ENCODE measurements around the gene RNF39.
"Not testable (repeated sequence)": the region's sequence is repeated elsewhere in the genome, so short reads cannot be mapped to it uniquely, and the experiment has no call there.

RNF39 gene

GRCh38 chr6:30041221-30041620 lies 34.3 kb downstream of the RNF39 start:
- TF ChIP-seq EZH2phosphoT487 (conservative IDR thresholded peaks at IDR 0.05; ENCODE audit: low read length) (no peak), CTCF (IDR thresholded peaks at IDR 0.05; ENCODE audit: insufficient read depth, low read length, poor library complexity, severe bottlenecking) (no peak)
- H3K9me3 ChIP-seq (ENCODE audit: insufficient read depth, low read length): no peaks in the 10 kb centered on the region

GRCh38 chr6:30037182-30037788 lies 38.3 kb downstream of the RNF39 start:
- no peaks in the 10 kb centered on the region for H3K79me2 ChIP-seq (ENCODE audit: insufficient read depth, low read length)
- H4K20me1 ChIP-seq (ENCODE audit: low read depth, low read length): no peaks in the 10 kb centered on the region
- H3F3A ChIP-seq (ENCODE audit: insufficient read depth): no peaks in the 10 kb centered on the region
- TF ChIP-seq EZH2phosphoT487 (conservative IDR thresholded peaks at IDR 0.05; ENCODE audit: low read length) (no peak), CTCF (IDR thresholded peaks at IDR 0.05; ENCODE audit: insufficient read depth, low read length, poor library complexity, severe bottlenecking) (peak; percentile 66)
- no peaks in the 10 kb centered on the region; the same call in 1 of the 2 replicates for H3K36me3 ChIP-seq (ENCODE audit: low read length)
- H3K9me2 ChIP-seq (replicated peaks; ENCODE audit: insufficient read depth, low read length): no peaks in the 10 kb centered on the region
- H3K4me3 ChIP-seq (ENCODE audit: insufficient read depth, low read length, poor library complexity, severe bottlenecking): no peak overlapping the region
- no peak overlapping the region for H3K9ac ChIP-seq (ENCODE audit: low read length)
- H3K9me3 ChIP-seq (ENCODE audit: insufficient read depth, low read length): no peaks in the 10 kb centered on the region
- no peak overlapping the region for H3K27ac ChIP-seq (ENCODE audit: low read depth, low read length)
- no peak overlapping the region for H3K4me2 ChIP-seq (ENCODE audit: low read depth, low read length, poor library complexity, severe bottlenecking)
- H3K27me3 ChIP-seq (ENCODE audit: low read length): no peaks in the 10 kb centered on the region
- H2AFZ ChIP-seq (ENCODE audit: low read depth, low read length, severe bottlenecking): no peak overlapping the region

More at GRCh38 chr6:30041221-30041620, 34.3 kb downstream of the RNF39 start:
- Histone ChIP-seq H3K27me3 (ENCODE audit: low read length) (no peaks in the 10 kb centered on the region), H3K9ac (ENCODE audit: low read length) (no peak overlapping the region), H3K4me2 (ENCODE audit: low read depth, low read length, poor library complexity, severe bottlenecking) (no peak overlapping the region), H3K27ac (ENCODE audit: low read depth, low read length) (no peak overlapping the region), H4K20me1 (ENCODE audit: low read depth, low read length) (no peaks in the 10 kb centered on the region), H3K36me3 (ENCODE audit: low read length) (no peaks in the 10 kb centered on the region), H2AFZ (ENCODE audit: low read depth, low read length, severe bottlenecking) (no peak overlapping the region), H3K4me3 (ENCODE audit: insufficient read depth, low read length, poor library complexity, severe bottlenecking) (no peak overlapping the region), H3K9me2 (replicated peaks; ENCODE audit: insufficient read depth, low read length) (no peaks in the 10 kb centered on the region), H3F3A (ENCODE audit: insufficient read depth) (no peaks in the 10 kb centered on the region), H3K79me2 (ENCODE audit: insufficient read depth, low read length) (no peaks in the 10 kb centered on the region)

- Histone ChIP-seq H3K27me3 (ENCODE audit: low read length) (no peaks in the 10 kb centered on the region), H3F3A (ENCODE audit: insufficient read depth) (no peaks in the 10 kb centered on the region), H3K4me2 (ENCODE audit: low read depth, low read length, poor library complexity, severe bottlenecking) (no peak overlapping the region), H3K79me2 (ENCODE audit: insufficient read depth, low read length) (no peaks in the 10 kb centered on the region), H3K9me3 (ENCODE audit: insufficient read depth, low read length) (no peaks in the 10 kb centered on the region), H2AFZ (ENCODE audit: low read depth, low read length, severe bottlenecking) (no peak overlapping the region), H3K36me3 (ENCODE audit: low read length) (no peaks in the 10 kb centered on the region; the same call in 1 of the 2 replicates), H3K27ac (ENCODE audit: low read depth, low read length) (no peak overlapping the region), H3K9ac (ENCODE audit: low read length) (no peak overlapping the region), H4K20me1 (ENCODE audit: low read depth, low read length) (no peaks in the 10 kb centered on the region), H3K4me3 (ENCODE audit: insufficient read depth, low read length, poor library complexity, severe bottlenecking) (no peak overlapping the region), H3K9me2 (replicated peaks; ENCODE audit: insufficient read depth, low read length) (no peaks in the 10 kb centered on the region)
- TF ChIP-seq CTCF (IDR thresholded peaks at IDR 0.05; ENCODE audit: insufficient read depth, low read length, poor library complexity, severe bottlenecking): no peak
- TF ChIP-seq EZH2phosphoT487 (conservative IDR thresholded peaks at IDR 0.05; ENCODE audit: low read length): no peak
These were observed 39.8 kb downstream of the RNF39 start for GRCh38 chr6:30035784-30036183.

- not testable (repeated sequence) for H3K27me3 ChIP-seq (ENCODE audit: low read length); H3K4me3 ChIP-seq (ENCODE audit: insufficient read depth, low read length, poor library complexity, severe bottlenecking); H3K27ac ChIP-seq (ENCODE audit: low read depth, low read length); H3K9ac ChIP-seq (ENCODE audit: low read length); H2AFZ ChIP-seq (ENCODE audit: low read depth, low read length, severe bottlenecking); H3K9me3 ChIP-seq (ENCODE audit: insufficient read depth, low read length); H3K79me2 ChIP-seq (ENCODE audit: insufficient read depth, low read length); H3F3A ChIP-seq (ENCODE audit: insufficient read depth); H4K20me1 ChIP-seq (ENCODE audit: low read depth, low read length); H3K9me2 ChIP-seq (replicated peaks; ENCODE audit: insufficient read depth, low read length); H3K36me3 ChIP-seq (ENCODE audit: low read length); H3K4me2 ChIP-seq (ENCODE audit: low read depth, low read length, poor library complexity, severe bottlenecking)
These were observed 42.1 kb downstream of the RNF39 start for GRCh38 chr6:30033440-30033839.
